OCI-LY3 (cell line): Measurements from ENCODE around the gene MRE11.

Source experiments
- CTCF ChIP-seq: fragments of 200-600, 300-600 bp; sonication (generic); IDR thresholded peaks from 2 replicates; pipeline ENCODE4 v1.5.1; 2014; ENCODE audit warnings: antibody characterized with exemption, low read length, low read depth
- EZH2phosphoT487 ChIP-seq: fragments of 200-600 bp; shearing (Covaris generic); IDR thresholded peaks from 2 replicates; pipeline ENCODE4 v1.6.1; 2018; ENCODE audit warnings: antibody characterized with exemption, mixed run types, low read depth

- no peak for TF ChIP-seq CTCF
- TF ChIP-seq EZH2phosphoT487: no peak
Observed at GRCh38 chr11:94526645-94527438, 33.2 kb upstream of the MRE11 start.
